ENCODE measurements around the gene CREG1. TPM values are rescaled to one million over a fixed set of nuclear protein-coding genes. Genes with fewer than 3 reads are reported as not detected.

The CREG1 gene
- total RNA-seq, 1 experiment from 2014 or later = 91.5 TPM

GRCh38 chr1:167587872-167588271, 34.3 kb upstream of the CREG1 start:
- Mint-ChIP-seq H3K27ac (ENCODE audit: unreplicated experiment) (no peak overlapping the region), H3K27me3 (ENCODE audit: insufficient read depth, unreplicated experiment) (no peaks in the 10 kb centered on the region), H3K36me3 (ENCODE audit: insufficient read depth, unreplicated experiment) (no peaks in the 10 kb centered on the region), H3K4me3 (ENCODE audit: unreplicated experiment) (no peak overlapping the region), H3K4me1 (ENCODE audit: low read depth, unreplicated experiment) (no peaks in the 10 kb centered on the region), H3K9me3 (ENCODE audit: unreplicated experiment) (no peaks in the 10 kb centered on the region)
- no TSS peak for BruUV-seq (replicated peaks)
- DNase-seq = no peak
- TF ChIP-seq CTCF (IDR thresholded peaks at IDR 0.05; ENCODE audit: insufficient read depth in 1 of 2, low read depth in 1 of 2, low read length in 1 of 2, severe bottlenecking in 1 of 2, unreplicated experiment in 1 of 2) = no peak
- Histone ChIP-seq H3K4me1 (no peaks in the 10 kb centered on the region), H3K27me3 (replicated peaks; ENCODE audit: control insufficient read depth, insufficient read depth, low read length) (no peaks in the 10 kb centered on the region), H3K36me3 (ENCODE audit: control insufficient read depth, insufficient read depth, low read length) (no peaks in the 10 kb centered on the region), H3K4me3 (ENCODE audit: low read depth, low read length) (no peak overlapping the region), H3K9me3 (no peaks in the 10 kb centered on the region)
- POLR2A ChIA-PET = no interaction called here
- CTCF ChIA-PET = interaction anchor here (0.7 kb wide), 2 partner anchors 13 to 24 kb away, joined by 3 to 4 read pairs; no protein-coding TSS in a partner anchor
- intact Hi-C loops (cut with micrococcal nuclease; ENCODE audit: unreplicated experiment) = no loop called here

- Histone ChIP-seq H3K36me3 (ENCODE audit: control insufficient read depth, insufficient read depth, low read length) (no peaks in the 10 kb centered on the region), H3K9me3 (no peaks in the 10 kb centered on the region), H3K27me3 (replicated peaks; ENCODE audit: control insufficient read depth, insufficient read depth, low read length) (no peaks in the 10 kb centered on the region), H3K4me3 (ENCODE audit: low read depth, low read length) (no peak overlapping the region), H3K4me1 (no peaks in the 10 kb centered on the region)
- ChIA-PET CTCF (interaction anchor here (0.7 kb wide), 1 partner anchor 13 kb away, joined by 3 read pairs; no protein-coding TSS in a partner anchor), POLR2A (no interaction called here)
- TF ChIP-seq CTCF (IDR thresholded peaks at IDR 0.05; ENCODE audit: insufficient read depth in 1 of 2, low read depth in 1 of 2, low read length in 1 of 2, severe bottlenecking in 1 of 2, unreplicated experiment in 1 of 2) = no peak
- Mint-ChIP-seq H3K27me3 (ENCODE audit: insufficient read depth, unreplicated experiment) (no peaks in the 10 kb centered on the region), H3K4me1 (ENCODE audit: low read depth, unreplicated experiment) (no peaks in the 10 kb centered on the region), H3K4me3 (ENCODE audit: unreplicated experiment) (no peak overlapping the region), H3K27ac (ENCODE audit: unreplicated experiment) (no peak overlapping the region), H3K9me3 (ENCODE audit: unreplicated experiment) (no peaks in the 10 kb centered on the region), H3K36me3 (ENCODE audit: insufficient read depth, unreplicated experiment) (no peaks in the 10 kb centered on the region)
- intact Hi-C loops (cut with micrococcal nuclease; ENCODE audit: unreplicated experiment) = no loop called here
- no peak for DNase-seq
- BruUV-seq (replicated peaks) = no TSS peak
These were observed 33.8 kb upstream of the CREG1 start for GRCh38 chr1:167587342-167587741.

- no peaks in the 10 kb centered on the region for H3K36me3 ChIP-seq (ENCODE audit: control insufficient read depth, insufficient read depth, low read length)
- no peaks in the 10 kb centered on the region for H3K9me3 ChIP-seq
- no peak for TF ChIP-seq CTCF (IDR thresholded peaks at IDR 0.05; ENCODE audit: insufficient read depth in 1 of 2, low read depth in 1 of 2, low read length in 1 of 2, severe bottlenecking in 1 of 2, unreplicated experiment in 1 of 2)
- Mint-ChIP-seq H3K4me3 (ENCODE audit: unreplicated experiment) (no peak overlapping the region), H3K4me1 (ENCODE audit: low read depth, unreplicated experiment) (no peaks in the 10 kb centered on the region), H3K9me3 (ENCODE audit: unreplicated experiment) (no peaks in the 10 kb centered on the region), H3K36me3 (ENCODE audit: insufficient read depth, unreplicated experiment) (no peaks in the 10 kb centered on the region), H3K27me3 (ENCODE audit: insufficient read depth, unreplicated experiment) (no peaks in the 10 kb centered on the region), H3K27ac (ENCODE audit: unreplicated experiment) (no peak overlapping the region)
- no peaks in the 10 kb centered on the region for H3K4me1 ChIP-seq
- no TSS peak for BruUV-seq (replicated peaks)
- H3K27me3 ChIP-seq (replicated peaks; ENCODE audit: control insufficient read depth, insufficient read depth, low read length) = no peaks in the 10 kb centered on the region
- H3K4me3 ChIP-seq (ENCODE audit: low read depth, low read length) = no peak overlapping the region
- no peak for DNase-seq
- ChIA-PET POLR2A (no interaction called here), CTCF (no interaction called here)
- intact Hi-C loops (cut with micrococcal nuclease; ENCODE audit: unreplicated experiment) = no loop called here
These were observed 31.0 kb upstream of the CREG1 start for GRCh38 chr1:167584581-167584980.
